Activated T-cell treated with anti-CD3 and anti-CD28 coated beads, Interleukin-2, amount 50 U/mL, for 24 hours (primary cell): Measurements from ENCODE around the gene COPE.

ENCODE experiments used
- DNase-seq: peaks from one replicate; pipeline ENCODE4 v3.0.0-alpha.2; 2020
- H3K27ac Mint-ChIP-seq: 2 replicates; pipeline ENCODE4 v1.8.0; 2020; ENCODE audit warnings: mild to moderate bottlenecking, mixed read lengths
- H3K27me3 Mint-ChIP-seq: 2 replicates; pipeline ENCODE4 v1.8.0; 2020; ENCODE audit warnings: mixed read lengths
- H3K36me3 Mint-ChIP-seq: 2 replicates; pipeline ENCODE4 v1.8.0; 2020; ENCODE audit warnings: low read depth, mixed read lengths
- H3K4me1 Mint-ChIP-seq: 2 replicates; pipeline ENCODE4 v1.8.0; 2020; ENCODE audit warnings: low read depth, mixed read lengths
- H3K4me3 Mint-ChIP-seq: 2 replicates; pipeline ENCODE4 v1.8.0; 2020; ENCODE audit warnings: mild to moderate bottlenecking, moderate library complexity, mixed read lengths
- H3K9me3 Mint-ChIP-seq: 2 replicates; pipeline ENCODE4 v1.8.0; 2020; ENCODE audit warnings: mixed read lengths

Gene COPE

GRCh38 chr19:18897094-18898029 lies 21.8 kb downstream of the COPE start:
- peaks cover 33% of the 10 kb centered on the region for H3K27me3 Mint-ChIP-seq

DNA sequence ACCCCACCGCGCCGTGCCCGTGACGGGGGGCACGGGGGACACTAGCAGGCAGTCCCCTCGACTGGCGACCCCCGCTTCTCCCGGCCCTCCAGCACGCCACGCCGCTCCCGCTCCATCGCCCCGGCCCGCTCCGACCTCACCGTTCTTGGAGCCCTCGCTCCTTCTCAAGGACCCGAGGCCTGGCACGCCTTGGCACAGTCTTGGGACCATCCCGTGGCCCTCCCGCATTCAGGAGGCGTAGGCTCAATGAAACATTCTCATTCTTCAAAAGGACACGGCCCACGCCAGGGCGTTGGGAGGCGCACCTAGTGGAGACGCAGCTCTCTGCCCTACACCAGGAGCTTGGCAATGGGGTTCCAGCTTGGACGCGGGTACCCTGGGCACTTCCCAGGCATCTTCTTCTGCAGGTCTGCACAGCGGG lies 22.8 kb downstream of the COPE start:
- H3K9me3 Mint-ChIP-seq, result no peaks in the 10 kb centered on the region

More at GRCh38 chr19:18897094-18898029, 21.8 kb downstream of the COPE start:
- Mint-ChIP-seq H3K36me3 (peaks cover 31% of the 10 kb centered on the region), H3K27ac (no peak overlapping the region), H3K4me1 (peaks cover 6% of the 10 kb centered on the region), H3K9me3 (no peaks in the 10 kb centered on the region), H3K4me3 (no peak overlapping the region)
- no peak for DNase-seq

GRCh38 chr19:18895824-18896341 lies 23.3 kb downstream of the COPE start, which contains the start of gene CERS1:
CERS1 (minus strand) TSS chr19:18896158; CDS start chr19:18896072, 86 bp downstream.
- H3K27ac Mint-ChIP-seq, result peak within 1 kb of the TSS; percentile 63
- H3K4me3 Mint-ChIP-seq, result peak within 1 kb of the TSS; percentile 67

More for the DNA sequence above, 22.8 kb downstream of the COPE start:
- Mint-ChIP-seq H3K36me3 (peaks cover 28% of the 10 kb centered on the region), H3K4me1 (peaks cover 6% of the 10 kb centered on the region), H3K27ac (peak overlapping the region; percentile 63), H3K27me3 (peaks cover 33% of the 10 kb centered on the region), H3K4me3 (peak overlapping the region; percentile 66)
- no peak for DNase-seq

GRCh38 chr19:18895038-18895823 lies 24.0 kb downstream of the COPE start:
- H3K36me3 Mint-ChIP-seq, result peaks cover 16% of the 10 kb centered on the region
- no peak for DNase-seq
- no peaks in the 10 kb centered on the region for H3K9me3 Mint-ChIP-seq
- H3K4me3 Mint-ChIP-seq, result peak overlapping the region; percentile 67
- H3K27me3 Mint-ChIP-seq, result peaks cover 33% of the 10 kb centered on the region
- peaks cover 6% of the 10 kb centered on the region for H3K4me1 Mint-ChIP-seq
- no peak overlapping the region for H3K27ac Mint-ChIP-seq

More at GRCh38 chr19:18895824-18896341, 23.3 kb downstream of the COPE start, which contains the start of gene CERS1:
- Mint-ChIP-seq H3K4me1 (peaks cover 6% of the 10 kb centered on the region), H3K9me3 (no peaks in the 10 kb centered on the region), H3K27me3 (peaks cover 33% of the 10 kb centered on the region), H3K36me3 (peaks cover 22% of the 10 kb centered on the region)
- DNase-seq, result no peak

DNA sequence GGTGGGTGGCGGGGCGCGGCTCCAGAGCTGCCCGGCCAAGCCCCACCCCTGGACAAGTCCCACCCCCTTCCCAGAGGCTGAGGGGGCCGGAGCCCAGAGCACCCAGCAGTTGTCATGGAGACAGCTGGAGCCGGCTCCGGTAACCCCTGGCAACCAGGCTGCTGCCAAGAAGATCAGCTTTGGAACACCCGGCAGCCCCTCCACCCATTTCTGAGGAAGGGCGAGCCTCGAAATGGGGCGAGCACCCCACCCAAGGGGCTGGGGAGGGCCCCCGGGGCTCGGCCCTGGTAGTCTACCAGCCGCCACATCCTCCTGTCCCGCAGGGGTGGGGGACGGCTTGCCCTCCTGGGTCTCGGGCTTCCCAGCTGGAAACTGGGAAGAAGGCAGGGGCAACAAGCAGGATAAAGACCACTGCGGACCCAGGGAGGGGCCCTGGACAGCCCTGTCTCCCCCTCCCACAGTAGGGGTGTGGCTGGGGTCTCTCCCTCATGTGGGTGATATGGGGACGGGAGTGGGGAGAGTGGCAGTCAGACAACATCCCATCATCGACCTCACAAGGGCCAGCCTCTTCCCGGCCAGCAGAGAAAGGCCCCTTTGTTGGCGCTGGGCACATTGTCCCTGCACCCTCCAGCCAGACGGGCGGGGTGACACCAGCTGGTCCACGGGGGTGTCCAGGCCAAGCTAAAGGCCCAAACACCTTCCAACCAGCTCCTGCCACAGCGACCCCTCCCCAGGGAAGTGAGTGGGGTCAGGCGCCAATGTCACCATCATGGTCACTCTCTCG lies 24.7 kb downstream of the COPE start:
- no peak for DNase-seq
- no peak overlapping the region for H3K4me3 Mint-ChIP-seq

GRCh38 chr19:18893587-18894253 lies 25.5 kb downstream of the COPE start:
- H3K27me3 Mint-ChIP-seq, result peaks cover 33% of the 10 kb centered on the region
- no peaks in the 10 kb centered on the region for H3K9me3 Mint-ChIP-seq
- H3K4me3 Mint-ChIP-seq, result no peak overlapping the region
- no peak for DNase-seq
- H3K36me3 Mint-ChIP-seq, result peaks cover 2% of the 10 kb centered on the region
- peaks cover 6% of the 10 kb centered on the region for H3K4me1 Mint-ChIP-seq
- no peak overlapping the region for H3K27ac Mint-ChIP-seq

More for the DNA sequence above, 24.7 kb downstream of the COPE start:
- H3K36me3 Mint-ChIP-seq, result peaks cover 9% of the 10 kb centered on the region
- peaks cover 33% of the 10 kb centered on the region for H3K27me3 Mint-ChIP-seq
- H3K4me1 Mint-ChIP-seq, result peaks cover 6% of the 10 kb centered on the region
- H3K9me3 Mint-ChIP-seq, result no peaks in the 10 kb centered on the region
- H3K27ac Mint-ChIP-seq, result no peak overlapping the region

GRCh38 chr19:18889949-18890745 lies 29.0 kb downstream of the COPE start:
- no peaks in the 10 kb centered on the region for H3K36me3 Mint-ChIP-seq
- H3K4me1 Mint-ChIP-seq, result no peaks in the 10 kb centered on the region
- H3K27me3 Mint-ChIP-seq, result peaks cover 22% of the 10 kb centered on the region
- H3K4me3 Mint-ChIP-seq, result no peak overlapping the region
- no peaks in the 10 kb centered on the region for H3K9me3 Mint-ChIP-seq
- no peak overlapping the region for H3K27ac Mint-ChIP-seq
- no peak for DNase-seq

GRCh38 chr19:18886972-18887371 lies 32.2 kb downstream of the COPE start:
- Mint-ChIP-seq H3K4me3 (no peak overlapping the region), H3K27ac (no peak overlapping the region), H3K4me1 (no peaks in the 10 kb centered on the region), H3K9me3 (no peaks in the 10 kb centered on the region), H3K27me3 (peaks cover 8% of the 10 kb centered on the region), H3K36me3 (no peaks in the 10 kb centered on the region)
- no peak for DNase-seq

- no peaks in the 10 kb centered on the region for H3K9me3 Mint-ChIP-seq
- peaks cover 8% of the 10 kb centered on the region for H3K27me3 Mint-ChIP-seq
- no peak overlapping the region for H3K27ac Mint-ChIP-seq
- no peaks in the 10 kb centered on the region for H3K4me1 Mint-ChIP-seq
- H3K36me3 Mint-ChIP-seq, result no peaks in the 10 kb centered on the region
- H3K4me3 Mint-ChIP-seq, result no peak overlapping the region
- DNase-seq, result no peak
Measured at GRCh38 chr19:18883526-18884304, 35.5 kb downstream of the COPE start.

DNA sequence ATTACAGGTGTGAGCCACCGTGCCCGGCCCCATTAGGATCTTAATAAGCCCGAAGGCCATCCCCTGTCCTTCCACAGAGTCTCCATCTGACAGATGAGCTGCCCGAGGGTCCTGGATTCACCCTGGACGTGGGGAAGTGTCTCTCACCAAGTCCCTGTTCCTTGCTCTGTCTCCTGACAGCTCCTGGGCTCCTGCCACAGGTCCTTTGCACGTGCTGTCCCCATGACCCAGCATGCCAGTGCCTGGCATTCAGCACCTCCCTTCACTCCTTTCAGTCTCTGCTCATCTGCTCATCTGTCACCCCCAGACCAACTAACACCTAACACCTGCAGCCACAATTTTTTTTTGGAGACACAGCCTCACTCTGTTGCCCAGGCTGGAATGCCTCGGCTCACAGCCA lies 37.7 kb downstream of the COPE start:
- Mint-ChIP-seq H3K27ac (no peak overlapping the region), H3K4me3 (no peak overlapping the region), H3K27me3 (no peaks in the 10 kb centered on the region), H3K4me1 (no peaks in the 10 kb centered on the region), H3K9me3 (peaks cover 2% of the 10 kb centered on the region), H3K36me3 (no peaks in the 10 kb centered on the region)
- no peak for DNase-seq

DNA sequence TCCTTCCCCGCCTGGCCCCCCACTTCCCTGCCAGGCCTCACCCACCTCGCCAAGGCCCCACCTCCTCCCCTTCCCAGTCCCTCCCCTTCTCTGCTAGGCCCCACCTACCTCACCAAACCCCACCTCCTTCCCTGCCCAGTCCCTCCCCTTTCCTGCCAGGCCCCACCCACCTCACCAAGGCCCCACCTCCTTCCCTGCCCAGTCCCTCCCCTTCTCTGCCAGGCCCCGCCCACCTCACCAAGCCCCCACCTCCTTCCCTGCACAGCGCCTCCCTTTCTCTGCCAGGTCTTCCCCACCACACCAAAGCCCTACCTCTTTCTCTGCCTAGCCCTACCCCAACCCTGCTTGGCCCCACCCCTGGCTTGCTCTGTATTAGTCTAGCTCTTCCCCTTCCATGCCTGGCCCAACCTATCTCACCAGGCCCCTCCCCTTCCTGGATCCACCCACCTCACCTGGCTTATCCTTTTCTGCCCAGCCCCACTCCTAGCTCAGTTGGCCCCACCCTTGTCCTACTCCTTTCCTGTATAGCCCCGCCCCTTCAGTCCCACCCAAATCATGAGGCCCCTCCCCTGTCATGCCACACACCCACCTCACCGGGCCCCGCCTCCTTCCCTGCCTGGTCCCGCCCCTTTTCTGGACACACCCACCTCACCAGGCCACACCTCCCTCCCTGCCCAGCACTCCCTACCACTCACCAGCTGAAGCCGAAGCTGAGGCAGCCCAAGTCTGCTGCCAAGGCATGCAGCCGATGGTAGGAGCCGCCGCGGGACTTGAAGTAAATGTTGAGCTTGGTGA lies 39.4 kb downstream of the COPE start:
- Mint-ChIP-seq H3K27me3 (no peaks in the 10 kb centered on the region), H3K36me3 (no peaks in the 10 kb centered on the region), H3K27ac (no peak overlapping the region), H3K4me3 (no peak overlapping the region), H3K9me3 (peaks cover 2% of the 10 kb centered on the region), H3K4me1 (no peaks in the 10 kb centered on the region)
- DNase-seq, result no peak
